HTERT RPE-1 (cell line): ENCODE measurements around the gene SLC48A1.

Experiments used
- in situ Hi-C: fragments of 300-500 bp; cut with MboI; formaldehyde crosslinking; loops from 4 replicates; pipeline ENCODE4 v1.14.3; 2020; ENCODE audit warnings: low sequenced_read_pairs

Gene SLC48A1

GRCh38 chr12:47773062-47773857 lies at the start of gene SLC48A1:
Gene SLC48A1, plus strand, starts transcription at chr12:47773238. Its CDS starts 67 bp downstream, at chr12:47773305.
- in situ Hi-C loops = no loop called here

GRCh38 chr12:47725091-47725772 lies 47.8 kb upstream of the SLC48A1 start, which contains the start of gene ENDOU:
Gene ENDOU, minus strand, starts transcription at chr12:47725490. Its CDS starts 77 bp downstream, at chr12:47725413.
- in situ Hi-C loops = no loop called here

- in situ Hi-C loops = no loop called here
Observed at GRCh38 chr12:47725893-47726292, 47.1 kb upstream of the SLC48A1 start.

DNA sequence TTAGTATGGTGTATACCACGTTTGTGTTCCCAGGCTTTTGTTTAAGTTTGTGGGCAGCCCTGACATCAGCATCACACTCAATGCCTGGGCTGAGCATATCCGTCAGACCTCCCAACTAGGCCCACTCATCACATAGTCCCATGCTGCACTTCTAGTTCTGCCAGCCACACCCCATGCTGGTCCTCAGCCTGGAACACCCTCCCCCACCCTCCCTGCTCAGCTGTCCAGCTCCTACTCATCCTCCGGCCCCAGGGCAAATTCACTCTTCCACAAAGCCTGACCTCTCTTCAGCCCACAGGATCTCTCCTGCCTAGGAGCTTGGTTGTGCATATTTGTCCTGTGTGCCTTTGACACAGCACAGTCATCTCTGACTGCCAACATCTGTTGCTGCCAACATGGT lies 43.8 kb upstream of the SLC48A1 start:
- in situ Hi-C loops = no loop called here

DNA sequence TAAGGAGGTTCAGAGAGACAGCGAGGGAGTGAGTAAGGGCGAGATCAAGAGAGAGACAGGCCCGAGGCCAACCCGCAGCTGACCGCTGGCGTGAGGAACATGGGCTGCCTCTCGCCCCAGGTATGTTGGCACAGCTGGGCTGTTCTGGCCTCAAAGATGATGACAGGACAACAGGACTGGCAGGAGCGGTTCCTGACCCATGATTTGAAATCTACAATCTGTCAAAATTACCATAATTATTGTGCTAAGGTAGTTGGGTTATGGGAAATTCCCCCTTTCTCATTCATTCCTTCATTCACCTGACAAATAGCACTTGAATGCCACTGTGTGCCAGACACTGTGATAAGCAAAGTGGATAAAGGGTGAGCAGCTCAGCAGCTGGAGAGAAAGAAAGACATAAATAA lies 42.7 kb upstream of the SLC48A1 start:
- in situ Hi-C loops = no loop called here

GRCh38 chr12:47731723-47732122 lies 41.3 kb upstream of the SLC48A1 start:
- in situ Hi-C loops = no loop called here

DNA sequence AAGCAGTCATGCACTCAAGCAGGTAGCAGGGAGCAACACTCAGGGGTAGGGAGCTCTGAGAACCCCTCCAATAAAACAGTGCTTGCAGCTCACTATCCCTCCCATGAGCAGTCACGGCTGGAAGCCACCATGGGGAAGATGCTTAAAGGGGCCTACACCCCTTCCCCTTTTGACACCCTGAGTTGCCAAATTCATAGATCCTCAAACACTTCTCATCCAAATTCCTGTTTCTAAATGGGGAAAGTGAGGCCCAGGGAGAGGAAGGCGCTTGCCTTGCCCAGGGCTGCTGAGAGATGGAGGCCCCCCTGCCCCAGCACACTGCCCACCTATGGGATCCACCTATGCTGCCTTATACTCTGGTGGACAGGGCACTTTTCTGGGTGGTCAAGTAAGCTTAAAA lies 40.5 kb upstream of the SLC48A1 start:
- in situ Hi-C loops = no loop called here

- in situ Hi-C loops = no loop called here
Observed at GRCh38 chr12:47733142-47733541, 39.9 kb upstream of the SLC48A1 start.

DNA sequence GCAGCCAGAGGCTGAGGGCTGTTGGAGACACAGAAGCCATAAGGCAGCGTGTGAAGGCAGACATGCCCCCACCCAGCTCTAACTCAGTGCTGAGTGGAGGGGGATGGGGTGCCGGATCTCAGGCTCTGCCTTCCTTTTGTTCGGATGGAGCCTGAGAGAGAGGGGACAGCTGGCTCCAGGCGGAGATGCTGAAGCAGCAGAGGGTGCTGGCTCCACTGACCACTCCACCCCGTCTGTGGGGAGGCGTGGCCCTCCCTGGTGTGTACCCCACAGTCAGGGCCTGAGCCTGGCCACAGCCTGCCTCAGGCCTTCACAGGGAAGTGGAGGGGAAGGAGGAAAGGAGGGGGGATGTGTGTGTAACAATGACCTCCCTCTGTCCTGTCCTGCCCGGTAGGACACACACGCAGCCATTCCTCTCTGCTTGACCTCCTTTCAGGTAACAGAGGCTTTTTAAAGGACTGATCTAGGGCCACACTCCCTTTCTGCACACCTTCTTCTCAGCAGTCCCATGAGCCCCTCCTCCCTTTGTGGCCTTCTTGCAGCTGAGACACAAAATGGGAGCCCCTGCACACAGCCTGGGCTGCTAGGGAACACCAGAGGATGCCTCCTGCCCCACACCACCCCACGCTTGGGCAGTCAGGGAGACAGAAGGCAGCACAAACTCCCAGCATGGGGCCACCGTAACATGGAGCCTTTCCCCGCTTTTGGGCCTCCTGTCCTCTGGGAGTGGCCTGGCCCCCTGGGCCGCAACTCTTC lies 38.1 kb upstream of the SLC48A1 start:
- in situ Hi-C loops = no loop called here

- in situ Hi-C loops = no loop called here
Observed at GRCh38 chr12:47735649-47736048, 37.4 kb upstream of the SLC48A1 start.

DNA sequence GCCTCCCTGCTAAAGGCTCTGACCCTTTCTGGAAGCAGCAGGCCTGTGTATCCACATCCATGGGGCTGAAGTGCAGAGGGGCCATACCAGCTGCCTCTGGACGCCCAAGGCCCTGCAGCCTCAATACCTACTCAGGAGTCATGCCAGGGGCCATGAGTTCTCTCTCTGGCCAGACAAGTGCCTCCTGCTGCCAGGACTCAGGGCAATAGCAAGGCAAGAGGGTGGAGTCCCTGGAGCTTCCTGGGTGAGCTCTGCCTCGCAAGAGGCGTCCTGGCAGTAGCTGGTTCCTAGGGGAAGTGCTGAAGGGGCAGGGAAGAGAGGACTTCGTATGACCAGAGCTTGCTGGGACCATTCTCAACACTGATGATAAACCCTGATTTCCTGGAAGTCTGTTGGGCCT lies 36.8 kb upstream of the SLC48A1 start:
- in situ Hi-C loops = no loop called here

DNA sequence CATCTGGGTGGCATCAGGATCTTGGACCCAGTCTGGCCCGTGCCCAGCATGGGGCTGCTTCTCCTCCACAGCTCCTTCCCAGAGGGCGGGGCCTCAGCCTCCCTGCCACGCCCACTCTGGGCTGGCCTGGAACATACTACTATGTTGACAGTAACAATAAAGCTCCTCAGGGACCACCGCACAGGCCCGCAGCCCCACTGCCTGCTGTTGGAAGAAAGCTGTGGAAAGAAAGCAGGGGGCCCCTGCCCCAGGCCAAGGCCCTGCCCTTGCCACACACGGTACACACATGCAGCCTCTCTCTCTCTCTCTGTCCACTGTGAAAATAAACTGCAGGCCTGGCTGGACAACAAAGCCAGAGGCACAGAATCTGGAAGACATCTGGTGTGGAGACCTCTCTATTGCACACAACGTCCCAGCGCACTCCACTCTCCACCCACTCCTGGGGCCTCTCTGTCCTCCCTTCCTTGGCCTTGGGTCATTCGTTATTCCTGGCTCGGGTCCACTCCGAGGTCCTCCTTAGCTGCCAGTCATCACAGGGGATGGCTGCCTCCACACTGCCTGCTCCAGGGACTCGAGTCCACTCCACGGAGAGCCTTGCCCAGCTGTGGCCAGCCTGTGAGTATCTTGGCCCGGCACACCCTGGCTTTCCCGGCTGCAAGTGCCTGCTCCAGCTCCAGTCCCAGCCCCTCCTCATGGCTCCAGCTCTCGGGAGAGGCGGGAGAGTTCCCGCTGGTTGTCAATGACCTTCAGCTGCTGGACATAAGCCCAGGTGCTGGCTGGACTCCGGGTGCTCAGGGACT lies 36.0 kb upstream of the SLC48A1 start:
- in situ Hi-C loops = no loop called here

DNA sequence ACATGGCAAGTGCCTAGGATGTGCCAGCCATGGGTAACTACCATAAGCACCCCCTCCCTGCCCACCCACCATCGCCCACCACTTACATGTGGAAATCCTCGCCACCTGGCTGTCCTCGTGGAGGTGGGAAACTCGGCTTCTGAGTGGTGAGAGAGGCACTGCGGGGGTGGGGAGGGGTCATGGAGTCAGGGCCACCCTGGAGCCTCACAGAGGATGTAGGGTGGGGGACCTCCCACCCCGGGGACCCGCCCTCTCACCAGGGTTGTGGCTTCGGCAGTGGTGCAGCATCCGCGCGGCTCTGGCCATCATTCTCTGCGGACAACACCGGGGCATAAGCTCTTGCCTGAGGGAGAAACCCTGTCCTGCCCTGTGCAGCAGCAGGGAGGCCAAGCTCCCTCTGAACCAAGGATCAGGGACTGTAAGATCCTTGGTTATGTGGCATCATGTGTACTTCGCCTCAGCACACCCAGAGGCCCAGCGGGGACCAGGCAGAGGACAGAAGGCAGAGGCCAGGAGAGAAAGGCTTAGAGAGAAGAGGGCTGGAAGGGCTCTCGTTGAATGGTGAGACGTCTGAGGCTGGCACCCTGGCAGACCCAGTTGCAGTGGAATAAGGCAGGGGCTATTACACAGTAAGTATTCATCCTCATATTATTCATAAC lies 35.0 kb upstream of the SLC48A1 start:
- in situ Hi-C loops = no loop called here

GRCh38 chr12:47739297-47739696 lies 33.7 kb upstream of the SLC48A1 start:
- in situ Hi-C loops = no loop called here

- in situ Hi-C loops = no loop called here
Observed at GRCh38 chr12:47739979-47740378, 33.1 kb upstream of the SLC48A1 start.

- in situ Hi-C loops = no loop called here
Observed at GRCh38 chr12:47740606-47741339, 32.3 kb upstream of the SLC48A1 start.

- in situ Hi-C loops = no loop called here
Observed at GRCh38 chr12:47741340-47741703, 31.7 kb upstream of the SLC48A1 start.

GRCh38 chr12:47742253-47742825 lies 30.7 kb upstream of the SLC48A1 start:
- in situ Hi-C loops = no loop called here

- in situ Hi-C loops = no loop called here
Observed at GRCh38 chr12:47743311-47743860, 29.7 kb upstream of the SLC48A1 start.
